GM10266 (cell line): ENCODE measurements around the gene KRT33B.

Experiments used
- DNase-seq: peaks from one replicate; pipeline ENCODE4 v3.0.0; 2012; ENCODE audit errors: extremely low spot score
- CTCF ChIP-seq: IDR thresholded peaks from 2 replicates; pipeline ENCODE4 v1.5.1; 2012; ENCODE audit warnings: mild to moderate bottlenecking, low read depth; ENCODE audit not compliant: control insufficient read depth, insufficient read depth; ENCODE audit errors: missing control alignments

The KRT33B gene

GRCh38 chr17:41393826-41394225, 24.2 kb upstream of the KRT33B start:
- DNase-seq: no peak
- TF ChIP-seq CTCF: no peak

GRCh38 chr17:41393294-41393693, 23.7 kb upstream of the KRT33B start:
- TF ChIP-seq CTCF: no peak
- DNase-seq: no peak

- DNase-seq: no peak
- TF ChIP-seq CTCF: no peak
Observed at GRCh38 chr17:41392278-41392677, 22.7 kb upstream of the KRT33B start.

- no peak for TF ChIP-seq CTCF
- no peak for DNase-seq
Observed at GRCh38 chr17:41391535-41391934, 21.9 kb upstream of the KRT33B start.

GRCh38 chr17:41390411-41390938, 20.9 kb upstream of the KRT33B start:
- DNase-seq: no peak
- no peak for TF ChIP-seq CTCF

- no peak for DNase-seq
- no peak for TF ChIP-seq CTCF
Observed at GRCh38 chr17:41387670-41388069, 18.1 kb upstream of the KRT33B start.

GRCh38 chr17:41386227-41386626, 16.6 kb upstream of the KRT33B start:
- no peak for DNase-seq
- TF ChIP-seq CTCF: no peak

- no peak for TF ChIP-seq CTCF
- DNase-seq: no peak
Observed at GRCh38 chr17:41383690-41384089, 14.1 kb upstream of the KRT33B start.
